ENCODE results near the gene PPOX.

Gene PPOX

GRCh38 chr1:161165742-161166668 lies at the start of gene PPOX:
PPOX (plus strand) TSS chr1:161166426; CDS start chr1:161166848, 422 bp downstream.
- DNase-seq (ENCODE audit: low read depth) = peak; percentile 82

- DNase-seq (ENCODE audit: low read depth) = peak; percentile 78
Observed at GRCh38 chr1:161117759-161118581, 48.3 kb upstream of the PPOX start, which contains the start of the genes NIT1 and PFDN2. NIT1 (plus strand) TSS chr1:161118105; CDS start chr1:161118177, 72 bp downstream. PFDN2 (minus strand) TSS chr1:161118037; CDS start chr1:161118026, 11 bp downstream.

- peak; percentile 65 for DNase-seq (ENCODE audit: low read depth)
Observed at GRCh38 chr1:161119092-161119903, 46.9 kb upstream of the PPOX start.

DNA sequence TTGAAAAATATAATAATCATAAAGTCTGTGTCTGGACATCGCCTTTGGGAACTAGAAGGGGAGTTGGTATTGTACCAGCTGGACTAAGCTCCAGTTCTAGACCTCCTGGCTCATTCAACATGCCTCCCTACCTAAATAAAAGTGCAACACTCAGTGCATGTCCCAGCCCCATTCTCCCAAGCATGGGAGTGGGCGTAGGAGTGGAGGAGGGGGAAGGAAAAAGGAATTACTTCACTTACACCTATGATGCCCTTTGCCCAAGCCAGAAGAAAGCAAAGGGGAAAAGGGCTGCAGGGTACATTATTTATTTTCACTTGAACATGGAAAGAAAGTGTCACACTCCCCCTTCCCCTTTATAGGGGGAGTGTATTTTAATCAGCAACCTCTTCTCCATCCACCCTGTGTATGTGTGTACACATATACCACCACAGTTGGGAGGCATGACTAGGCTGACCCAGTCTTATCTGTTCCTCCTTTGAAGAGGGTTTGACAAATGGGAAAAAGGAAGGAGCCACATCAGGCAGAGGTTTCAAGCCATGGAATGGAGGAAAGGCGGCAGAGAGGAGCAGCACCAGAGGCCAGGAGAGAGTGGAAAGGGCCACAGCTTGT lies 45.1 kb upstream of the PPOX start:
- DNase-seq (ENCODE audit: low read depth) = no peak

DNA sequence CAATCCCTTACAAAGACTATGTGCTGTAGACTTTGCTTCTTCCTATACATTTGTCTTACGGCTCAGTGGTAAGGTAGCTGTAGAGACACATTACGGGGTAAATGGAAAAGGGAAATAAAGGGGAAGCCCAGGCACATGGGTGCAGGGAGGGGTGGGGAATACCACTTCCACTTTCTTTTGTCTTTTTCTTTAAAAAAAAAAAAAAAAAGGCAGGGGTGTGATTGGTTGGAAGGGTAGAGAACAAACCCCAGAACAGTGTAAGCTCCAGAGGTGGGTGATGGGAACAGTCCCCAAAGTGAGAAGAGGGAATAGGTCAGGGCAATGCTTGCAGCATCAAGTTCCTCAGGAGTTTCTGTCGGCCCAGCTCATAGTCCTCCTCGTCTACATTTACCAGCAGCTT lies 44.4 kb upstream of the PPOX start:
- DNase-seq (ENCODE audit: low read depth) = no peak

DNA sequence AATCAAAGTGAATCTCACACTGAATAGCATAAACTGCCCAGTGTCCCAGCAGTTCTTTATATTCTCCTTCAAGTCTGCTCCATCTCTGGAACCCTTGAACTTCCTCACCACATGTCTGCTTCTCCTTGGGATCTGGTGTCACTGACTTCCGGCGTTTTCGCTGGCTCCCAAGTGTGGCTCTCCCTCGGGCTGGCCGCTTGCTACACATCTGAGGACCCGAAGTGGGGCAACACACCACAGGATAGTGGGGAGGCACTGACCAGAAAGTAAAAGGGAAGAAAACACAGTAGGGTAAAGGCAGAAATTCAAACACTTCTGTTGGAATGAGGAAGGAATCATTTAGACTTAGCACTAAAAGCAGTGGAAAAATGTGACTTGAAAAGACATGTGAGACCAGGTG lies 43.3 kb upstream of the PPOX start:
- DNase-seq (ENCODE audit: low read depth) = no peak

GRCh38 chr1:161127649-161128048 lies 38.6 kb upstream of the PPOX start:
- DNase-seq (ENCODE audit: low read depth) = no peak

GRCh38 chr1:161128591-161129420 lies 37.4 kb upstream of the PPOX start:
- DNase-seq (ENCODE audit: low read depth) = no peak

DNA sequence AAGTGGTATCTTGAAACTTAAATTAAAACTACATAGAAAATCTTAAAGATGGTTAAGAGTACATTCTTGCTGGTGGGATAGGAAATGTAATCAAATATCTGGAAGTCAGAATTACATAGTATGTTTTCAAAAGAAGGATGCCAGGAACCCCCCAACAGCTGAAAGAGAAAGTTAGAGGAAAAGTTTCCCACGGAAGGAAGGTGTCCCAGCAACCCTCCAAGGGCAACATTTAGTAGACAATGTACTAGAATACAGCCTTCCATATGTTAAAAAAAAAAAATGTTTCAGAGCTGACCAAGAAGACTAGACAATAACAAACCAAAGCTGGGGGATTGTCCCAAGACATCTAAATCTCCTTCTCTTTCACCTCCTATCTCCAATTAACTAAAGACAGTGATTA lies 36.0 kb upstream of the PPOX start:
- DNase-seq (ENCODE audit: low read depth) = no peak

DNA sequence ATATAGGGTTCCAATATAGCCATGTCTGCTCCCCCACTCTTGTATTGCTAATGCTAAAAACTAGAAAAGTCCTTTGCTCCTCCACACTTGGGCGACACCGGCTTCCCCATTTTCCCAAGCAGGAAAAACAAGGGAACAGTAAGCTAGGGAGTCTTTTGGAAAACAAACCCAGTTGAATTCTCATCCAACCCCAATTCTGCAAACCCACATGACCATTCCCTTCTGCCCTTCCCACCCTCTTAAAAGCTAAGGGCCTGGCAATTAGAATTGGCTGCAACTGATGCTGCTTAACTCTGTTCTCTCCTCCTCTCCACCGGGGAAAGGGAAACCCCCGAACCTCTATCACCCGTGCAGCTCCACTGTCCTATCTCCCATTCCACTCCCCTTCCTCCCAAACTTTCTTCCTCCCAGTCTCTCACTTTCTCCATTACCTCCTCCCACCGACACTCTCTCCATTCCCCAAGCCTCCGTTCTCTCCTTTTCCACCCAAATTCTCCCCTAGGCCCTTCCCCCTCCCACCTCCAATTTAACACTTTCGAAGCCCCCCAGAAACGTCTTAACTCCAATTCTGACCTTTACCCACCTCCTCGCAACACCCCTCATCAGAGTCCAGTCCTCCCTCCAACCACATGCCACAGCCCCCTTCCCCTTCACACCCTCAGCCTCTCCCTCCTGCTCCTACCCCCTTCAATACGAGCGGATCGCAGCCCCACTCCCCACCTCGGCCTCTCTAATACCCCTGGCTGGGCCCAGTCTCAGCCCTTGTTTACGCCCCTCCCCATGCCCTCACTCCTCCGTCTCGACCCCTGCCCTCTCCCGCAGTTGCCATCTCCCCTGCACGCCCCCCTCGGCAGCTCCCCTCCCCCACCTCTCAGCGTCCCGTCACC lies 34.5 kb upstream of the PPOX start:
- DNase-seq (ENCODE audit: low read depth) = no peak

DNA sequence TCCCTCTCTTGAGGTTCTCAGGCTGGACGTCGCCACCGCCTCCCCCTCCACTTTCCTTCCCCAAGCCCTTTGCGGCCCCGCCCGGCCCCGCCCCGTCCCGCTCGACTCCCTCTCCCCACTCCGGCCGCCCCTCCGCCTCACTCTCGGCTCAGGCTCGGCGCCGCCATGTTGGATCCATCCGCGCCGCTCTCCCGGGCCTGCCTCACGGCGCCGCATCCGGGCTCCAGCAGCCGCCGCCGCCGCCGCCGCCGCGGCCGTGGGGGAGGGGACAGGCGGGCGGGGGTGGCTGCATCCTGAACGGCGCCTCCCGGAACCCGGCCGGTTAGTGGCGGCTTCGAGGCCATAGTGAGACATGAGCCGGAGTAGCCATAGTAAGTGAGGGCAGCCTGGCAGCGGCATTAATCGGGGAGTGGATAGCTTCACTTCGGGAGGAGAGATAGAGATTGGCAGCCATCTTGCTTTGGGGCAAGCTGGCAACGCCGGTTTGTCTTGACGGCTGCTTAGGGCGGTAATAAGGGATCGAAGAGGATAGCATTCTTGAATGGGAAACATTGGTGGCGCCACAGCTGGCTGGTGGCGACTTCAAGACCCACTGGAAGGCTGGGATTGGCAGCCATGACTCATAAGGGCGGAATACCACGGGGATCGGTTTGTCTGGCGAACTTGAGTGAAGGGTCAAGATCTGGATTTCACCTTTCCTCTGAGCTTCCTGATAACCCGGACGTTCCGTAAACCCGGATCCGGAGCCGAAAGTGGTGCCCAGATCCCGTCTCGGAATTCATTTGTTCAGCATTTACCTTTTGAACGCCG lies 33.6 kb upstream of the PPOX start, which contains the start of gene DEDD:
DEDD (minus strand) TSS at position 258 of the 810 bp plus-strand sequence. CDS start 8,205 bp downstream, outside the sequence.
- DNase-seq (ENCODE audit: low read depth) = peak; percentile 88

GRCh38 chr1:161133220-161133740 lies 32.9 kb upstream of the PPOX start:
- DNase-seq (ENCODE audit: low read depth) = no peak

DNA sequence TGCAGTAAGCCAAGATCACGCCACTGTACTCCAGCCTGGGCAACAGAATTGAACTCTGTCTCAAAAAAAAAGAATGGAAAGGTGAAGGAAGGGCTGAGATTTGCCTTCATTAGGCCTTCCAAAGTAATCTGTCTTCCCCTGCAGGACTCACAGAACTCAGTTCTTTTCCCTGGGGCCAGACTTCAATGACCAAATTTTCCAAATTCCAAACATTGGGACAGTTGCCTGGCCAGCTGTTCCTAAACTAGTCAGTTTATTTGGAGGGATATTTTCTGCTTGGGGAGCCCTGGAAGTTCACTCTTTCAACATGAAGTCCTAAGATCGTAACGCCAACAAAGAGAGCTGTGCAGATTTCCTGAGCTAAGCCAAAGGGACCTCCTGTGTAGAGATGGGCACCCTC lies 28.3 kb upstream of the PPOX start:
- DNase-seq (ENCODE audit: low read depth) = no peak

DNA sequence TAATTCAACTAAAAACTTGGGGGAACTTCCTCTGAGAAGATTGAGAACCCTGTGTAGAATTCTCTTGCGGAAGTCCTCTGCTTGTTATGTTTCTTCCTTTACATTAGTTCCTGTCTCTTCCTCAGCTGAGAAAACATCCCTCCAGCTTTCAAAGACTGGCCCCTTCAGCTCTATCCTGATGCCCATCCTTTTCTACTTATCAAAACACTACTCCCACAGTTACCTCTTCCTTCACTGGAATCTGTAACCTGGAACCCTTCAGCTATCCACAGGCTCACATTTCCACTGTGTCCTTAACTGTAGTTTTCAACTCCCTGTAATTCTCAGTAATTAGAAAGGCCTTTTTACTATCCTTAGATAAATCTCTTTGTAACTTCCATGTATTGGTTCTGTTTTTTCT lies 27.8 kb upstream of the PPOX start:
- DNase-seq (ENCODE audit: low read depth) = no peak

DNA sequence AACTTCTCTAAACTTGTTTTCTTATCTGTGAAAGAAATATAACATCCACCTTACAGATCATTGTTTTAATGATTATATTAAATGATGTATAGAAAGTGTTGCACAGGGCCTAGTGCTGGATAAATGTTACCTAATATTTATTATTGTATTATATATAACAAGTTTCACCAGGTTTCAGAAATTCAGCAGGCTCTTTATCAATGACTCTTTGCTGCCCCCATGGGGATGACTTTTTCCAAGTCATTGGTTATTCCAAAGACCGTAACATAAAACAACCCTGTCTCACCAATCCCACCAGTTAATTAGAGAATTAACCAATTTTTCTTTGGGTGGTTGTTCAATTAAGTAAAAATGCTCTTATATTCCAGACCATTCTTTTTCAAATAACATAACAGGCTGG lies 26.5 kb upstream of the PPOX start:
- no peak for DNase-seq (ENCODE audit: low read depth)

DNA sequence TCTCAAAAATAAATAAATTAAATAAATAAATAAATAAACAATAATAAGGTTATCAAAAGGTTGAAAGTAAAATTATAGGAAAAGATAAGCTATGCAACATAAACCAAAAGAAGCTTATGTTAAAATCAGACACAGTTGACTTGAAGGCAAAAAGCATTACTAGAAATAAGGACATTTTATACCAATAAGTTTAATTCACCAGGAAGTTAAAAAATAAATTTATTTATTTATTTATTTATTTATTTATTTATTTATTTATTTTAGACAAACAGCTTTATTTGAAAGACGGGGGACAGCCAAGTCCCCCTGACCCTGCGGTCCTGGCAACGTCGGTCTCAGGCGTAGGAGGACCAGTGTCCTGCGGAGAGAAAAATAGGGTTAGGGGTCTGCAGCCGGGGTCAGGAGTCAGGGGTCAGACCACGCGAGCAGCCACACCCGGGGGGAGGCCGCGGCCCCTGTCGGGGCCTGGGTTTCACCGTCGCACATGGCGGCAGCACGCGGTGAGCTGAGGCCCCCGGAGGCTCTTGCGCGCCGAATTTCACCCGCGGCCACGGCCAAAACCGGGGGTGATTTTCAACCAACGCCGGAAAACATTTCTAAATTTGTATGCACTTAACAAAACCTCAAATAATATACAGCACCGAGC lies 25.3 kb upstream of the PPOX start:
- no peak for DNase-seq (ENCODE audit: low read depth)

GRCh38 chr1:161145832-161146231 lies 20.4 kb upstream of the PPOX start:
- DNase-seq (ENCODE audit: low read depth) = no peak

GRCh38 chr1:161153176-161153575 lies 13.1 kb upstream of the PPOX start:
- DNase-seq (ENCODE audit: low read depth) = no peak
